HepG2 (cell line): ENCODE measurements around the gene ALDH3B1. TPM values are rescaled to one million over a fixed set of nuclear protein-coding genes. Genes with fewer than 3 reads are reported as not detected.

Source experiments
- AKAP8 ChIP-seq: sonication (generic); formaldehyde crosslinking; IDR thresholded peaks from 2 replicates; pipeline ENCODE4 v1.5.1; 2020; ENCODE audit warnings: mild to moderate bottlenecking, missing genetic modification reagents
- EZH2 ChIP-seq: conservative IDR thresholded peaks from 2 replicates; pipeline ENCODE4 v1.6.1; 2012; ENCODE audit warnings: mild to moderate bottlenecking, low read depth, low read length, moderate library complexity
- FOXA1 ChIP-seq, 2 experiments: fragments of 450-650 bp in 1 of 2; sonication (generic) in 1 of 2; formaldehyde crosslinking in 1 of 2; IDR thresholded peaks; 2 replicates each; pipeline versions ENCODE4 v1.4.0 to v1.6.1; 2016 to 2020; ENCODE audit warnings: missing genetic modification reagents in 1 of 2
- HOXA7 ChIP-seq: sonication (generic); formaldehyde crosslinking; IDR thresholded peaks from 2 replicates; pipeline ENCODE4 v1.8.1; 2022; ENCODE audit warnings: mild to moderate bottlenecking, missing genetic modification reagents, moderate library complexity
- MED8 ChIP-seq: sonication (generic); formaldehyde crosslinking; IDR thresholded peaks from 2 replicates; pipeline ENCODE4 v1.8.1; 2023; ENCODE audit warnings: mild to moderate bottlenecking, missing genetic modification reagents; ENCODE audit not compliant: insufficient replicate concordance
- MYC ChIP-seq: sonication (generic); formaldehyde crosslinking; IDR thresholded peaks from 2 replicates; pipeline ENCODE4 v1.9.0; 2021; ENCODE audit warnings: missing genetic modification reagents, borderline replicate concordance
- RARG ChIP-seq: sonication (generic); formaldehyde crosslinking; IDR thresholded peaks from 2 replicates; pipeline ENCODE4 v1.4.0; 2020; ENCODE audit warnings: low read depth, mild to moderate bottlenecking, missing genetic modification reagents
- SNAPC2 ChIP-seq: sonication (generic); formaldehyde crosslinking; IDR thresholded peaks from 2 replicates; pipeline ENCODE4 v1.8.1; 2022; ENCODE audit warnings: mild to moderate bottlenecking, missing genetic modification reagents
- SRSF1 ChIP-seq: fragments of 200-400 bp; formaldehyde crosslinking; optimal IDR thresholded peaks from 2 replicates; pipeline ENCODE3; 2017; ENCODE audit warnings: mild to moderate bottlenecking, low read depth, low read length, moderate library complexity
- TP53 ChIP-seq: sonication (generic); formaldehyde crosslinking; conservative IDR thresholded peaks from 2 replicates; pipeline ENCODE4 v1.4.0; 2020; ENCODE audit warnings: missing genetic modification reagents
- ZKSCAN5 ChIP-seq: sonication (generic); formaldehyde crosslinking; IDR thresholded peaks from 2 replicates; pipeline ENCODE4 v1.5.1; 2020; ENCODE audit warnings: mild to moderate bottlenecking, missing genetic modification reagents
- ZNF607 ChIP-seq: sonication (generic); formaldehyde crosslinking; IDR thresholded peaks from 2 replicates; pipeline ENCODE4 v1.5.1; 2020; ENCODE audit warnings: missing genetic modification reagents, mild to moderate bottlenecking, borderline replicate concordance
- ZNF614 ChIP-seq: IDR thresholded peaks from 2 replicates; pipeline ENCODE4 v1.6.1; 2018; ENCODE audit warnings: missing biosample characterization, missing genetic modification reagents, inconsistent platforms, borderline replicate concordance
- ZNF772 ChIP-seq: sonication (generic); formaldehyde crosslinking; IDR thresholded peaks from 2 replicates; pipeline ENCODE4 v1.5.0; 2020; ENCODE audit warnings: mild to moderate bottlenecking, missing genetic modification reagents
- ZNF775 ChIP-seq: sonication (generic); formaldehyde crosslinking; IDR thresholded peaks from 2 replicates; pipeline ENCODE4 v1.4.0; 2020; ENCODE audit warnings: missing genetic modification reagents, mild to moderate bottlenecking, moderate library complexity, borderline replicate concordance
- ZNF781 ChIP-seq: sonication (generic); formaldehyde crosslinking; IDR thresholded peaks from 2 replicates; pipeline ENCODE4 v1.5.1; 2020; ENCODE audit warnings: borderline replicate concordance, mild to moderate bottlenecking, missing genetic modification reagents; ENCODE audit errors: not compliant biosample characterization
- ZSCAN12 ChIP-seq: sonication (generic); formaldehyde crosslinking; IDR thresholded peaks from 2 replicates; pipeline ENCODE4 v1.9.0; 2021; ENCODE audit warnings: mild to moderate bottlenecking, missing genetic modification reagents
- polyA plus RNA-seq, 8 experiments: library from polyadenylated mRNA; depleted of rRNA in 3 of 8; stranded (reverse) in 7 of 8; unstranded in 1 of 8; fragments of >200 nt; fragmentation: Illumina TruSeq in 4 of 8; extraction: Trizol in 4 of 8; gene quantifications; 2 replicates each; pipeline versions ENCODE4 v1.2.1 to v1.2.3, GENCODE V29; 2011 to 2016; ENCODE audit warnings: low read depth in 4 of 8, missing spikeins in 1 of 8, mixed read lengths in 1 of 8; ENCODE audit not compliant: insufficient read depth in 1 of 8
- total RNA-seq, 5 experiments: library from RNA; depleted of rRNA; stranded (reverse); fragments of >200 nt; fragmentation: Illumina TruSeq; extraction: Trizol; gene quantifications; 2 replicates each; pipeline ENCODE4 v1.2.3, GENCODE V29; 2016; ENCODE audit warnings: low read depth in 1 of 5
- TF ChIP-seq, protein P1 (sequence below): fragments of 450-650 bp; IDR thresholded peaks from 2 replicates; pipeline ENCODE4 v1.6.1; 2017; ENCODE audit warnings: mild to moderate bottlenecking
- TF ChIP-seq, protein P2 (sequence below): sonication (generic); formaldehyde crosslinking; IDR thresholded peaks from 2 replicates; pipeline ENCODE4 v1.4.0; 2020; ENCODE audit warnings: missing genetic modification reagents, borderline replicate concordance
- TF ChIP-seq, protein P3 (sequence below): sonication (generic); formaldehyde crosslinking; IDR thresholded peaks from 2 replicates; pipeline ENCODE4 v1.4.0; 2020; ENCODE audit warnings: missing genetic modification reagents, borderline replicate concordance

ALDH3B1 gene
- total and polyA plus RNA-seq, 2 of the 13 experiments (the other 11 are each of a cell fraction or from before 2014, with no cell fraction given) = 4.0 to 6.7 TPM

DNA sequence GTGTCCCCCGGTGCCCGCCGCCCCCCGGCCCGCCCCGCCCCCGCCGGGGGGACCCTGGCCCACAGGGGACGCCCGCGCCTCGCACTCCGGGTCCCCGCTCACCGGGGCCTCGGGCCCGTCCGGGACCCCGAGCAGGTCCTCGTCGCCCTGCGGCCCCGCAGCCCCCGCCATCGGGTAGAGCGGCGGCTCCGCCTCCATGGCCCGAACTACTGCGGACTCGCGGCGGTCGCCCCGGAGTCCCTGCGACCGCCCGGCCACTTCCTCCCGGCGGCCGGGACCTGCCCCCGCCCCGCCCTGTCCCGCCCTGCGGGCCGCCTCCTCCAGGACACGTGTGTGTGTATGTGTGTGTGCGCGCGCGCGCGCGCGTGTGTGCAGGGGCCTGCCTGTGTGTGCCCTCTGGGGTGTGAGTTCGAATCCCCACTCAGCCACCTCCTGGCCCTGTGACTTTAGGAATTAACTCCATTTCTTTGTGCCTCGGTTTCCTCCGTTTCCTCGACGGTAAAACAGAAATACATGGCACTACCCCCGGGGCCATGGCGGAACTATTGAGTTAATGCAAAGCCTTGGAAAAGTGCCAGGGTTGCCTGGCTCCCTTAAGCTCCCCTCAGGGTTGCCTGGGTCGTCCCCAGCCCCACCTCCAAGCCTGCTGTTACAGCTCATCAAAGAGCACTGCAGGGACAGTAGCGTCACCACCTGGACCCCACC lies 6.1 kb upstream of the ALDH3B1 start, which contains the start of gene UNC93B1 (continued):
- TF ChIP-seq, protein P1, sequence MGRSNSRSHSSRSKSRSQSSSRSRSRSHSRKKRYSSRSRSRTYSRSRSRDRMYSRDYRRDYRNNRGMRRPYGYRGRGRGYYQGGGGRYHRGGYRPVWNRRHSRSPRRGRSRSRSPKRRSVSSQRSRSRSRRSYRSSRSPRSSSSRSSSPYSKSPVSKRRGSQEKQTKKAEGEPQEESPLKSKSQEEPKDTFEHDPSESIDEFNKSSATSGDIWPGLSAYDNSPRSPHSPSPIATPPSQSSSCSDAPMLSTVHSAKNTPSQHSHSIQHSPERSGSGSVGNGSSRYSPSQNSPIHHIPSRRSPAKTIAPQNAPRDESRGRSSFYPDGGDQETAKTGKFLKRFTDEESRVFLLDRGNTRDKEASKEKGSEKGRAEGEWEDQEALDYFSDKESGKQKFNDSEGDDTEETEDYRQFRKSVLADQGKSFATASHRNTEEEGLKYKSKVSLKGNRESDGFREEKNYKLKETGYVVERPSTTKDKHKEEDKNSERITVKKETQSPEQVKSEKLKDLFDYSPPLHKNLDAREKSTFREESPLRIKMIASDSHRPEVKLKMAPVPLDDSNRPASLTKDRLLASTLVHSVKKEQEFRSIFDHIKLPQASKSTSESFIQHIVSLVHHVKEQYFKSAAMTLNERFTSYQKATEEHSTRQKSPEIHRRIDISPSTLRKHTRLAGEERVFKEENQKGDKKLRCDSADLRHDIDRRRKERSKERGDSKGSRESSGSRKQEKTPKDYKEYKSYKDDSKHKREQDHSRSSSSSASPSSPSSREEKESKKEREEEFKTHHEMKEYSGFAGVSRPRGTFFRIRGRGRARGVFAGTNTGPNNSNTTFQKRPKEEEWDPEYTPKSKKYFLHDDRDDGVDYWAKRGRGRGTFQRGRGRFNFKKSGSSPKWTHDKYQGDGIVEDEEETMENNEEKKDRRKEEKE = no peak
- TF ChIP-seq FOXA1 (IDR thresholded peaks at IDR 0.05) = no peak
- TF ChIP-seq FOXA1 (CRISPR knock-in tag; IDR thresholded peaks at IDR 0.05) = no peak
- 0 out of 2 replicates have a peak, but pooled peaks have one; percentile 4 for TF ChIP-seq ZNF772 (CRISPR knock-in tag)
- TF ChIP-seq EZH2 = no peak
- TF ChIP-seq ZNF781 (CRISPR knock-in tag) = no peak
- TF ChIP-seq TP53 (CRISPR knock-in tag) = no peak
- TF ChIP-seq, protein P2, sequence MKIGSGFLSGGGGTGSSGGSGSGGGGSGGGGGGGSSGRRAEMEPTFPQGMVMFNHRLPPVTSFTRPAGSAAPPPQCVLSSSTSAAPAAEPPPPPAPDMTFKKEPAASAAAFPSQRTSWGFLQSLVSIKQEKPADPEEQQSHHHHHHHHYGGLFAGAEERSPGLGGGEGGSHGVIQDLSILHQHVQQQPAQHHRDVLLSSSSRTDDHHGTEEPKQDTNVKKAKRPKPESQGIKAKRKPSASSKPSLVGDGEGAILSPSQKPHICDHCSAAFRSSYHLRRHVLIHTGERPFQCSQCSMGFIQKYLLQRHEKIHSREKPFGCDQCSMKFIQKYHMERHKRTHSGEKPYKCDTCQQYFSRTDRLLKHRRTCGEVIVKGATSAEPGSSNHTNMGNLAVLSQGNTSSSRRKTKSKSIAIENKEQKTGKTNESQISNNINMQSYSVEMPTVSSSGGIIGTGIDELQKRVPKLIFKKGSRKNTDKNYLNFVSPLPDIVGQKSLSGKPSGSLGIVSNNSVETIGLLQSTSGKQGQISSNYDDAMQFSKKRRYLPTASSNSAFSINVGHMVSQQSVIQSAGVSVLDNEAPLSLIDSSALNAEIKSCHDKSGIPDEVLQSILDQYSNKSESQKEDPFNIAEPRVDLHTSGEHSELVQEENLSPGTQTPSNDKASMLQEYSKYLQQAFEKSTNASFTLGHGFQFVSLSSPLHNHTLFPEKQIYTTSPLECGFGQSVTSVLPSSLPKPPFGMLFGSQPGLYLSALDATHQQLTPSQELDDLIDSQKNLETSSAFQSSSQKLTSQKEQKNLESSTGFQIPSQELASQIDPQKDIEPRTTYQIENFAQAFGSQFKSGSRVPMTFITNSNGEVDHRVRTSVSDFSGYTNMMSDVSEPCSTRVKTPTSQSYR (CRISPR knock-in tag) = no peak
- TF ChIP-seq ZNF775 (CRISPR knock-in tag) = no peak
- TF ChIP-seq ZSCAN12 (CRISPR knock-in tag) = 0 out of 2 replicates have a peak, but pooled peaks have one; percentile 58
- no peak for TF ChIP-seq ZNF614 (CRISPR knock-in tag)
- no peak for TF ChIP-seq RARG (CRISPR knock-in tag)
- TF ChIP-seq SRSF1 = no peak
- TF ChIP-seq HOXA7 (CRISPR knock-in tag) = no peak
- no peak for TF ChIP-seq SNAPC2 (CRISPR knock-in tag)
- no peak for TF ChIP-seq ZNF607 (CRISPR knock-in tag)
- TF ChIP-seq MYC (CRISPR knock-in tag) = peak; percentile 87; the same call in 1 of the 2 replicates
- no peak for TF ChIP-seq AKAP8 (CRISPR knock-in tag)
- TF ChIP-seq ZKSCAN5 (CRISPR knock-in tag) = no peak
- TF ChIP-seq, protein P3, sequence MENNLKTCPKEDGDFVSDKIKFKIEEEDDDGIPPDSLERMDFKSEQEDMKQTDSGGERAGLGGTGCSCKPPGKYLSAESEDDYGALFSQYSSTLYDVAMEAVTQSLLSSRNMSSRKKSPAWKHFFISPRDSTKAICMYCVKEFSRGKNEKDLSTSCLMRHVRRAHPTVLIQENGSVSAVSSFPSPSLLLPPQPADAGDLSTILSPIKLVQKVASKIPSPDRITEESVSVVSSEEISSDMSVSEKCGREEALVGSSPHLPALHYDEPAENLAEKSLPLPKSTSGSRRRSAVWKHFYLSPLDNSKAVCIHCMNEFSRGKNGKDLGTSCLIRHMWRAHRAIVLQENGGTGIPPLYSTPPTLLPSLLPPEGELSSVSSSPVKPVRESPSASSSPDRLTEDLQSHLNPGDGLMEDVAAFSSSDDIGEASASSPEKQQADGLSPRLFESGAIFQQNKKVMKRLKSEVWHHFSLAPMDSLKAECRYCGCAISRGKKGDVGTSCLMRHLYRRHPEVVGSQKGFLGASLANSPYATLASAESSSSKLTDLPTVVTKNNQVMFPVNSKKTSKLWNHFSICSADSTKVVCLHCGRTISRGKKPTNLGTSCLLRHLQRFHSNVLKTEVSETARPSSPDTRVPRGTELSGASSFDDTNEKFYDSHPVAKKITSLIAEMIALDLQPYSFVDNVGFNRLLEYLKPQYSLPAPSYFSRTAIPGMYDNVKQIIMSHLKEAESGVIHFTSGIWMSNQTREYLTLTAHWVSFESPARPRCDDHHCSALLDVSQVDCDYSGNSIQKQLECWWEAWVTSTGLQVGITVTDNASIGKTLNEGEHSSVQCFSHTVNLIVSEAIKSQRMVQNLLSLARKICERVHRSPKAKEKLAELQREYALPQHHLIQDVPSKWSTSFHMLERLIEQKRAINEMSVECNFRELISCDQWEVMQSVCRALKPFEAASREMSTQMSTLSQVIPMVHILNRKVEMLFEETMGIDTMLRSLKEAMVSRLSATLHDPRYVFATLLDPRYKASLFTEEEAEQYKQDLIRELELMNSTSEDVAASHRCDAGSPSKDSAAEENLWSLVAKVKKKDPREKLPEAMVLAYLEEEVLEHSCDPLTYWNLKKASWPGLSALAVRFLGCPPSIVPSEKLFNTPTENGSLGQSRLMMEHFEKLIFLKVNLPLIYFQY = peak; percentile 46
- no peak for TF ChIP-seq MED8 (CRISPR knock-in tag)
